Hindlimb muscle (tissue), 1 donor: Measurements from ENCODE around the gene TAS1R2. TPM values are rescaled to one million over a fixed set of nuclear protein-coding genes. Genes with fewer than 3 reads are reported as not detected.
A peak's percentile ranks its signal among the peaks of the same experiment; 100 is the strongest.
"Not testable (repeated sequence)": the region's sequence is repeated elsewhere in the genome, so short reads cannot be mapped to it uniquely, and the experiment has no call there.

Source experiments
- DNase-seq: peaks from one replicate; pipeline ENCODE4 v3.0.0-alpha.2; 2013
- polyA plus RNA-seq: library from polyadenylated mRNA; unstranded; fragments of 120-200 nt; gene quantifications from one replicate; pipeline ENCODE4 v1.2.1, GENCODE V29; 2013; ENCODE audit not compliant: insufficient read length

Gene TAS1R2
- polyA plus RNA-seq, 1 donor: not detected

DNA sequence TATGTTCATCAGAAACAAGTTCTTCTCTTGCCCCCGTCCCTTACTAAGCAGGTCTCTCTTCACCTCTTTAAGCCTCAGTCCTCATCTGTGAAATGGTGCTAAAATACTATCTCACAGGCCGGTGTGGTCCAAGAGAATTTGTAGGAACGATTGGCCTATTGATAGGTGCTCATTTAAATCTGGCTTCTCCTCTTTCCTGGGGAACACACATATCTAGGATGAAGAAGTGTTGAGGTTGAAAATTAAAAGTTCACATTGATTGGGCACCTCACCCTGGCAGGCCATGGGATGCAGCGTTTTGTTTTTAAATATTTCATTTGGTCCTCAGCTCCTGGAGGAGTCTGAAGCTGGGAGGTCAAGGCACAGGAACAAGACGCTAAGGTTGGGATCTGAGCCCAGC lies 8.9 kb upstream of the TAS1R2 start:
- DNase-seq: no peak

DNA sequence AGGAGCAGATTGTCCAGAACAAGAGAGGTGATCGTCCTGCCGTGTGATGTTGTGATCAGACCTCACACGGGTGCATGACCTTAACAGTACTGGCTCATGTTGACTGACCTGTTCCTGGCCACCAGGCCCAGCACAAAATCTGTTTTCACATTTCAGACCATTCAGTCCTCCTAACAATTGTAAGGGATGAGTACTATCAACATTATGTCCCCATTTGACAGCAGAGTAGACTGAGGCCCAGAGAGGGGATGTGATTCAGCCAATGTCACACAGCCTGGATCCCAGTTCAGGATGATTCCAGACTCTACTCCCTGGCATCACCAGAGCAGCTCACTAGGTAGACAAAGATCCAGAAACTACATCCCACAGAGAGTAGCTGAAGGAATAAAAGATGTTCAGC lies 7.4 kb upstream of the TAS1R2 start:
- DNase-seq: no peak

DNA sequence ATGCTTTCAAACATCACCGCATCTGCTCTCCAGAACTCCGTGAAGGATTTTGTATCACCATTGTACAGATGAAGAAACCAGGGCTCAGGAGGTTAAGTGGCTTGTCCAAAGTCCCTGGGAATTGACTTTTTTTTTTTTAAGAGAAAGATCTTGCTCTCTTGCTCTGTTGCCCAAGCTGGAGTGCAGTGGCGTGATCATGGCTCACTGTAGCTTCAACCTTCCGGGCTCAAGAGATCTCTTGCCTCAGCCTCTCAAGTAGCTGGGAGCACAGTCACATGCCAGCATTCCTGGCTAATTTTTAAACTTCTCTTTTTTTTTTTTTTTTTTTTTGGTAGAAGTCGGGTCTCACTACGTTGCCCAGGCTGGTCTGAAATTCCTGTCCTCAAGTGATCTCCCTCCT lies 6.9 kb upstream of the TAS1R2 start:
- no peak for DNase-seq

DNA sequence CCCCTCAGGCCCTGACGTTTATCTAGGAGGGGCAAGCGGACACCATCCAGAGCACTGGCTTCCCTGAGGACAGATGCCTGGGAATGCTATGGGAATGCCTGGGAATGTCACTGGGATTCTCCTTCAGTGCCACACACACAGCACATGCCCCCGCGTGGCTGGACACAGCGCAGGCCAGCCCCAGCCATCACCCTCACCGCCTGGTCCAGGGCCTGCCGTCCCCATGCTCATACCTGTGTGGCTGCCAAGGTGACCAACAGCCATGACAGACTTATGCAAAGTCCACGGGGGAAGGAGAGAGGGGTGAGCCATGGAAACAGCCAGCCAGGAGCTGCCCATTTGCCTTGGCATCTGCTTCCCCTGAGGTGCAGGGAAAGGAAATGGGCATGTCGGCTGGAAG lies 5.7 kb upstream of the TAS1R2 start:
- no peak for DNase-seq

DNA sequence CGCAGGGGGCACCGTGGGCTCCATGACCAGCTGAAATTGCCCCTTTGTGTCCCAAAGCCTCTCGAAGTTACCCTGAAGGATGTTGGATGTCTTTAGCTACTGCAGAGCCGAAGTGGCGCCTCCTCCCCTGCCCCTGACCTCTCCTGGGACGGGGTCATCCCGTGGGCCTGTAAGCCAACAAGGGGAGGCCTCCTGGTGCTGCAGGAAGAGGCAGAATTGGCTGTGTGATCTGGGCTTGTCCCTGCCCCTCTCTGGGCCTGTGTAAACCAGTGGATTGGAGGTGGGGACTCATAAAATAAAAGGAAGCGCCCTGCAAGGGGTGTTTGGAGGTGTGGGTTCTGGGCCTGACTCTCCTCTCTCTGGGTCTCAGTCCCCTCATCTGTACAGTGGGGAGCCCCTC lies 2.1 kb upstream of the TAS1R2 start:
- DNase-seq: no peak

DNA sequence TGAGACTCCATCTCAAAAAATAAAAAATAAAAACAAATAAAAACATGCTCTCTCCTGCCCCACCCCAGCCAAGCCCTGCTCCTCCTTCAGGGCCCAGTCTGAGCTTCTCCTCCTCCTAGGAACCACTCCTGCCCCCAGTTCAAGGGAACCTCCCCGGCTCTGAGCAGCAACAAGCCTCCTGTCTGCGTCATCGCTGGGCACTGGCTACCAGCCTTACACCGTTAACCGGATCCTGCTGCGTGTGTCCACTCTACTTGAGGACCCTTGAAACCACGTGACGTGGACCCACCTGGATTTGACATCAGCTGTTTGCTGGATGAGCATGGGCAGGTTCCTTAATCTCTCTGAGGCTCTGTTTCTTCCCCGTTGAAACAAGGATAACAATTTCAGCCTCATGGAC lies 1.6 kb upstream of the TAS1R2 start:
- DNase-seq: no peak

DNA sequence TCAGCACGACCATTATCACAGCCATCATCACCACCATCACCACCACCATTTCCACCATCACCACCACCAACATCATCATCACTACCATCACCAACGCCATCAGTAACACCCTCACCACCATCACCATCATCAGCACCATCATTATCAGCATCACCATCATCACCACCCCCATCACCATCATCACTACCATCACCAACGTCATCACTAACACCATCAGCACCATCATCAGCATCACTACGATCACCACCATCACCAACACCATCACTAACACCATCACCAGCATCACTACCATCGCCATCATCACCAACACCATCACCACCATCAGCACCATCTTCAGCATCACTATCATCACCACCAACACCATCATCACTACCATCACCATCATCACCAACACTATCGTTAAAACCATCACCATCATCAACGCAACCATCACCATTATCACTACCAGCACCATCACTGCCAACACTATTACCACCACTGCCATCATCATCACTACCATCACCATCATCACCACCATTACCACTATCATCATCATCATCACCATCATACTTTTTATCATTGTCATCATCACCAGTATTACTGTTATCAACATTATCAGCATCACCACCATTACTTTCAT lies 1.3 kb downstream of the TAS1R2 start:
- DNase-seq: no peak

DNA sequence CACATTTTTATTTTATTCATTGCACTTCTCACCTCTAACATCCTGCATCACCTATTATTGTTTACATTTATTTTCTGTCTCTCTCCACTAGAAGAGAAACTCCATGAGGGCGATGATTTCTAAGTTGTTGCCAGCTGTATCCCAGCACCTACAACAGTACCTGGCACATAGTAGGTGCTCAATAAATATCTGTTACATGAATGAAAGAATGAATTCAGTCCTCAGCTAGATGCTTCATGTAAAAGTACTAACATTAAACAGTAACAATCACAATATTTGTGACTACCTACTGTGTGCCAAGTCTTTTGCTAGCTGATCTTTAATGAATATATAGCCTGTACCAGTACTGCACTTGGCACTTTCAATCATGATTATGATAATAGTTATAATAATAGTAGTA lies 3.0 kb downstream of the TAS1R2 start:
- no peak for DNase-seq

DNA sequence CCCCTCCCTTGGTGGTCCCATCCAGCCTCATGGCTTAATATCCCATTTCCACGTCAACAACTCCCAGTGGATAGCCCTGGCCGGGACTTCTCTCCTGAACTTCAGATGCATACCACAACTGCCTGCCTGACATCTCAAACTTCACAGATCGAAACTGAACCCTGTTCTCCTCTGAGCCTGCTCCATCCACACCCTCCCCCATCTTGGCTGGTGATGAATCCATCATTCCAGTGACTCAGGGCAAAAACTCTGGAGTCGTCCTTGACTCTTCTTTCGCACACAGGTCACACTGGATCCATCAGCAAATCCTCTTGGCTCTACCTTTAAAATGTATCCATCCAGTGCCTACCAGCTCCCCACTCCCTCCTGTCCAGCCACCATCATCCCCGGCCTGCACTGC lies 3.9 kb downstream of the TAS1R2 start:
- DNase-seq: no peak

DNA sequence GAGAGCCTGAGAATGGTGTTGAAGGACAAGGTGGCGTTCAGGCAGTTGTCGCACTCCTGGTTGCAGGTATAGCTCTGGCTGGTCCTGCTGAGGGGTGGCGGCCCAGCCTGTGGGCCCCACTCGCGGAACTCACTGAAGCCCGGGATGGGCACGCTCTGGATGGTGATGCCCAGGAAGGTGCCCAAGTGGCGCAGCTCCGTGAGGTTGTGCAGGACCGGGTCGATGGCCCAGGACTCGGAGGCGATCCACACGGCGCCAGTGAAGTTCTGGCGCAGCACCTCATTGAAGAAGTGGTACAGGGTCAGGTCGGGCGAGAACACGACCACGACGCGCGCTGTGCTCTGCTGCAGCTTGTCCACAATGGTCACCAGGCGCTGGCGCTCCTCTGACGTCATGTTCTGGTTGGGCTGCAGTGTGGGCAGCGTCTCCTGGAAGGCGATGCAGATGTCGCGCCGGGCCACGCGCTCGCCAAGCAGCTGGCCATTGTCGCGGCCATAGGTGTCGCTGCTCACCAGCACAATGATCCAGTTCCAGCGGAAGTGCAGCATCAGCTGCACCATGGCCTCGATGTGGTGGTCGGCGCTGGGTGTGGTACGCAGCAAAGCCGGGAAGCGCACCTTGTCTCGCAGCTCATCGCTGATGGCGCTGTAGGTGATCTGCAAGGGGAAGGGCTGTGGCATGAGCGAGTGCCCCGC lies 5.0 kb downstream of the TAS1R2 start:
- no peak for DNase-seq

DNA sequence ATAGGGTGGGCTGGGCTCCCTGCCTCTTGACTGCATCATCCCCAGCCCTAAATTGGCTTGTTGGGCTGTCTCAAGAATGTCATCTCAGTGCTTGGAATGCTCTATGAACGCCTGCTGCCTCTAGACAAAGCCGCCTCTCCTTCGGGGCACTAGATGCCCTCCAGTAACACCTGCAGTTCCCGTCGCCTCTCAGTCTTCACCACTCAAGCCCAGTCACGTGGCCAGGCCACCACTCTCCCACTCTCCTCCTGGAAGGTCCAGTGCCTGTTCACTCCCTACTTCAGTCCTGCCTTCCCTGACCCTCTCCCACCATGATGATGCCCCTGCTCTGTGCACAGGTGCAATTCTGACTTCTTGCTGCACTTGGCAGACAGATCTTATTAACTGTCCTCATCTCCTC lies 7.0 kb downstream of the TAS1R2 start:
- DNase-seq: no peak

DNA sequence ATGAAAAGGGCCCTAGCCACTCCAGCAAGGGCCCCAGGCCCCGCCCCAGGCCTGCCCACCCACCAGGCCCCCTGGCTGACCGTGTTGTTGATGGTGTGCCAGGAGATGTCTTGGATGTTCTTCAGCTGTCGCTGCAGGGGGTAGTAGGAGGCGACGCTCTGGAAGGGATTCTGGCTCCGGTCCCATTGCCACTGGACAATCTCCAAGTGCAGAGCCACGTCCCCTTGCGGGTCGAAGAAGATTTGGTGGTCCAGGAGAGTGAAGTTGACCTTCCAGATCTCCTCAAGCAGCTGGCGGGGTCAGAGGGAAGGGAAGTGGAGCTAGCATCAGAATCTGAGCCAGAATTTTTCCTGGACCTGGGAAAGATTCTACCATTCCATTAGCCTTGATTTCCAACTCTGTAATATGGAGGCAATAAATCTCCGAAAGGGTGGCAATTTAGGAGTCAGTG lies 10.2 kb downstream of the TAS1R2 start:
- DNase-seq: peak; percentile 32

DNA sequence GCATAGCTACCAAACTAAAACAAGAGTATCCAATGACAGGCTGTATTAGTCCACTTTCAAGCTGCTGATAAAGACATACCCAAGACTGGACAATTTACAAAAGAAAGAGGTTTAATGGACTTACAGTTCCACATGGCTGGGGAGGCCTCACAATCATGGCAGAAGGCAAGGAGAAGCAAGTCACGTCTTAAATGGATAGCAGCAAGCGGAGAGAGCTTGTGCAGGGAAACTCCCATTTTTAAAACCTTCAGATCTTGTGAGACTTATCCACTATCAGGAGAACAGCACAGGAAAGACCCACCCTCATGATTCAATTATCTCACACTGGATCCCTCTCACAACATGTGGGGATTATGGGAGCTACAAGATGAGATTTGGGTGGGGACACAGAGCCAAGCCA lies 11.7 kb downstream of the TAS1R2 start:
- DNase-seq: not testable (repeated sequence)

DNA sequence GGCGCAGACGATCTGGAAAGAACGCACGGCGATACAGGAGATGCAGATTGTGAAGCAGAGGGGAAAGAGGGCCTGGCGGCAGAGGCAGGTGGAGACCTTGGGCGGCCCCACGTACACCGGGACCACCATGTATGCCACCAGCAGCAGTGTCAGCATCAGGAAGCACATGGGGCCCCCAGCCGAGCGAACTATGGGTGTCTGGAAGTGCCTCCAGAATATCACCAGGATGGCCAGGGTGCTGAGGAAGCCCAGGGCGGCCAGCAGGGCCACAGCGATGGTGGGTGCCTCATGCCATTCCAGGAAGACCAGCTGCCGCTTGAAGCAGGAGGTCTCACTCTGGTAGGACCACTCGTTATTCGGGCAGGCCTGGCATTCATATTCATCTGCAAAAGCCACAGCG lies 19.3 kb downstream of the TAS1R2 start:
- no peak for DNase-seq

DNA sequence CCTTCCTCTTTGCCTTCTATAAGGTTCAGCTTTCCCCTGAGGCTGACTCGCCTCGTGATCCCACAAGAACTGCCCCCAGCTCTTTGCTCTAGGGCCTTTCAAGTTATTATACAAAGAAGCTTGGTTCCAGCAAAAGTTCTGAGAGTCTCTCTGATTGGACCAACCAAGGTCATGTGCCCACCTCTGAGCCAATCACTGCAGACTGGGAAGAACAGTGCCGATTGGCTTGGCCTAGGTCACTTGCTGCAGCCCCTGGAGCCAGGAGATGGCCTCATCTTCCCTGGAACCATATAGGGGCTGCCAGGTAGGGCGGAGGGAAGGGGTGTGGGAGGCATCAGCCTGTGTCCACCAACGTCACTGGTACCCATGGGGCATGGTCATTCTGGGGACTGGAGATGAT lies 22.8 kb downstream of the TAS1R2 start:
- no peak for DNase-seq

DNA sequence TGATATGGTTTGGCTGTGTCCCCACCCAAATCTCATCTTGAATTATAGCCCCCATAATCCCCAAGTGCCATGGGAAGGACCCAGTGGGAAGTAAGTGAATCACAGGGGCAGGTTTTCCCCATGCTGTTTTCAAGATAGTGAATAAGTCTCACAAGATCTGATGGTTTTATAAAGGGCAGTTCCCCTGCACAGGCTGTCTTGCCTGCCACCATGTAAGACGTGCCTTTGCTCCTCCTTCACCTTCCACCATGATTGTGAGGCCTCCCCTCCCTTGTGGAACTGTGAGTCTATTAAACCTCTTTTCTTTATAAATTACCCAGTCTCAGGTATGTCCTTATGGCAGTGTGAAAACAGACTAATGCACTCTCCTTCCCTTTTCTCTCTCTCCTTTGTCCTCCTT lies 27.1 kb downstream of the TAS1R2 start:
- not testable (repeated sequence) for DNase-seq

DNA sequence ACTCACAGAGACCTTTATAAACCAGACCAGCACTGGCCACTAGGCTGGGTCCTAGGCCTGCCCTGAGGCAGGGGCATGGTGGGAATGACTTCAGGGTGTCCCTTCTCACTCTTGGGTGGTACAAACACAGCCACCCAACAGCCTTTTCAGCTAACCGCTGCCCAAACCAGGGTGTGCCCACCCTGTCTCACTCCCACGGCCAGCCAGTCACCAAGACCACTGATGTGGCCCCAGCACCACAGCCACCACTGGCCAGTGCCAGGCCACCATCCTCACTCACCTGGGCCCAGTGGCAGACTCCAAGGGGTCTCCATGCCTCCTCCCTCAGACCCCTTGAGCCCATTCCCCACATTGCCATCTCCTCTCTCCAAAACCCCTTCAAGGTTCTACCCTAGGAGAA lies 27.8 kb downstream of the TAS1R2 start:
- no peak for DNase-seq

DNA sequence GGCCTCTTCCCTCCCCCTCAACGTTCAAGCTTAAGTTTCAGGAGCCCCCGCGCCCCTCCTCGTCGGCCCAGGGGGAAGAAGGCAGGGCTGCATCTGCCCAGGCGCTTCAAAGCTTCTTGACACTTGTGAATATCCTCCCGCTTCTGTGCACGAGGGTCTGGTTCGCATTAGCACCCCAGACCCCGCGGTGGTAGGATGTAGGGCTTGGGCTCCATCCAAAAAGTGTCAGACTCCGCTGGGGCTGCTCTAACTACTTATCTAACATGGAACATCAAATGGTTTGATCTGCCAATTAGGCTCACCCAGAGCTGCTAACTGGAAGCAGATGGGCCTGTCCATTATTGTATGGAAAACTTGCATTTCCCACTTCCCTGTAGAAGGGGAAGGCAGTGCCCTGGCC lies 28.9 kb downstream of the TAS1R2 start:
- DNase-seq: no peak

DNA sequence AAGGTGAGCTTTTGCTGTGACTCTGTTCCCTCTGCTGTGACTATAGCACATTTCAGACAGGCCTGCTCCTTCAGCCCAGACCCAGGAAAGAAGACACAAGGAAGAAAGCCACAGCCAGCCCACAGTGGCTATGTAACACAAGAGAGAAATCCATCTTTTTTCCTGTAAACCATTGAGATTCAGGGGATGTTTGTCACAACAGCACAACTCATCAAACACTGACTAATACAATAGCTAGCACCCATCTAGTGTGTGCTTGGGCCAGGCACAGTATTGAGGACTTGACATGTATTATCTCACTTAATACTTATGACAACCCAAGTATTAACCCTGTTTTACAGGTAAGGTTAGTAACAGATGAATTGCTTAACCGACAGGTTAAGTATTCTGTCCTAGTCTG lies 29.8 kb downstream of the TAS1R2 start:
- DNase-seq: no peak

DNA sequence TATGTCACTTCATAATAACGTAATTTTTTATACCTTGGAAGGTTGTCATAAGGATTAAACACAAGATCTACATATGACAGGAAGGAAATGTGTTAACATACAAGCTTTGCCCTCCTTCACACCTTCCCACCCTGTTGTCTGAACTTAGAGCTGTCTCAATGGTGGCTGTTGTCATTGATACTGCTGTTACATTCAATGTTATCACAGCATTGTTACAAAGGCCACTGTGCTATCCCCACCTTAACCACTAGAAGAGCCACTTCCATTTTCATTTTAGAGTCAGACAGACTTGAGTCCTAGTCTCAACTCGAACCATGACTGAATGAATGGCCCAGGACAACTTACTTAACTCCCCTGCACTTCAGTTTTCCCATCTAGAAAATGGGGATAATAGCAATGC lies 31.2 kb downstream of the TAS1R2 start:
- no peak for DNase-seq

DNA sequence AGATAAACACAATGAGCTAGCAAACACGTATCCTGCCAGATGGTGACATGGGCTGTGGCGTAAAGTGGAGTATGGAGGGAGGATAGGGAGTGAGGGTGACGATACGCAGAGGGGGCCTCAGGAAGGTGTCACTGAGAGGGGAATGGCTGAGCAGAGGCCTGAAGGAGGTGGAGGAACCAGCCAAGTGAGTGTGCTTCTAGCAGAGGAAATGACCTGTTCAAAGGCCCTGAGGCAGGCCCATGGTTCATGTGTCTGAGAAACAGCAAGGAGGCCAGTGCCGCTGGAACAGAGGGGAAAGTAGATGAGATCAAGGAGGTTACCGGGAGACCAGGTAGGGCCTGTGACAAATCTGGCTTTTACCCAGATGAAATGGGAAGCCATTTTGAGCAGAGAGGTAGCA lies 36.0 kb downstream of the TAS1R2 start:
- no peak for DNase-seq

DNA sequence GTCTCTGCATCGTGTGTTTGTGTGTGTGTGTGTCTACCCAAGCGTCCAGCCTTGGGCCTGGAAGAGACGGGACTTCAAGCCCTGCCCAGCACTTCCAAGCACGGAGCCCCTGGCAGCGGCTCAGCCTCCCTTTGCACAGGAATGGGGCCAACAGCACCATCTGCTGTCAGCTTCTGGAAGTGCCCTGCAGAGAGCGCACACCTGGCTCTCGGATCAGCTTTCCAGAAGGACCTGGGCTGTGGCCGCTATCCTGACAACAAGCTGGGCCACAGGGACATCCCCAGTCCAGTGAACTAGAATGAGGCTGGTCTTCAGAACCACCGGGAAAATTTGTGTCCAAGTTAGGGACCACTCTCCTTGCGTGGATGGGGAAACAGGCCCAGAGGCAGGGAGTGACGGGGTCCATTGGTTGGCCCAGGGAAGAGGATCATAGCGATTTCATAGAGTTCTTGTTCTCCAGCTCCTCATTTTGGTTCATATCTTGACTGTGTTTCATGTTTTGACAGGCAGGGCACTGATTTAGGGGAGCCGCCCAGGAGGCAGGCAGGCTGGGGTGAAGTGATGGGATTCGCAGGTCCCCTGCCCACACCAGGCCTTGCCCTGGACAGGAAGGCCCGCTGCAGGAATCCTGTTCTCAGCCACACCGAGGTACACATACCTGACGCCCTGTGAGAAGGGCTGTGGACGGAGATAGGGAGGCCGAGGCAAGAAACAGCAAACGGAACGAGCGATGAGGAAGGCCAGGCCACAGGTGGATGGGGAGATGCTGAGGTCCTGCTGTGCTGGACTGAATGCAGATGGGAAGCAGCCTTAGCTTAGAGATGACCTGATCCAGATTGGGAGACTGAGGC lies 38.4 kb downstream of the TAS1R2 start:
- DNase-seq: peak; percentile 89

DNA sequence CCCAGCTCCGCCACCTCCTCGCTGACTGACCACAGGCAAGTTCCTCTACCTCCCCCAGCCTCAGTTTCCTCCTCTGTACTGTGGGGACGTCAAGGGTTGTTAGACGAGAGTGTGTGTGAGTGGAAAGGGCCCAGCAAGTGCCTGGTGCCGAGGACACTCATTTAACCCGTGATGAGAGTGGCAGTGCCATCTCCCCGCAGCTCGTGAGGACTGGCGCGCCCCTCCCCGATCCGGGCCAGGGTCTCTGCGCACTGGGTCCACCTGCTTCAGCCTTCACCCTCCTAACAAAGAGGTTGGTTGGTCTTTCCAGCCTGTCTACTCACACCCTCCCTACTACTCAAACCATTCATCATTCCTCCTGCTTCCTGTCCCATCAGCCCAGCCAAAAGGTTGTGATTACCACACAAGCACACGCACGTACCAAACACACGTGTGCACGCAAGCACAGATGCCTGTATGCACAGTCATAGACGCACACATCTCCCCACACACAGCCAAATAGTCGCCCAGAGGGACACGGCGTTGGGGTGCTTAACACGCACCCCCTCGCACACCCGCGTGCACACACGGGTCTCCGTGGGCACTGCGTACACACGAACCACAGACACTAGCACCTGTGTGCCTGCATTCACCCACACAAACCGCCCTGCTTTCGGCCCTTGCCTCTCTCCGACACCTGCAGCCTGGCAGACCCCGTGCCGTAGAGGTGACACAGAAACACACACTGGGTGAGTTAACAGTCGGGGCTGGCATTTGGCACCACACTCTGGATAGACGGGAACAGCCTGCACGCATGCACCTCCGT lies 39.3 kb downstream of the TAS1R2 start:
- DNase-seq: no peak
